ENCODE results near the gene TRIM62. TPM values are rescaled to one million over a fixed set of nuclear protein-coding genes. Genes with fewer than 3 reads are reported as not detected.
A peak's percentile ranks its signal among the peaks of the same experiment; 100 is the strongest.

Gene TRIM62
- total RNA-seq (2021) = 6.9 and 7.3 TPM in 2 replicates
- long read RNA-seq, partial matches to known transcripts = 0 of 12 reads
- long read RNA-seq, other reads (novel, unspliced or antisense) = 9 of 12 reads

DNA sequence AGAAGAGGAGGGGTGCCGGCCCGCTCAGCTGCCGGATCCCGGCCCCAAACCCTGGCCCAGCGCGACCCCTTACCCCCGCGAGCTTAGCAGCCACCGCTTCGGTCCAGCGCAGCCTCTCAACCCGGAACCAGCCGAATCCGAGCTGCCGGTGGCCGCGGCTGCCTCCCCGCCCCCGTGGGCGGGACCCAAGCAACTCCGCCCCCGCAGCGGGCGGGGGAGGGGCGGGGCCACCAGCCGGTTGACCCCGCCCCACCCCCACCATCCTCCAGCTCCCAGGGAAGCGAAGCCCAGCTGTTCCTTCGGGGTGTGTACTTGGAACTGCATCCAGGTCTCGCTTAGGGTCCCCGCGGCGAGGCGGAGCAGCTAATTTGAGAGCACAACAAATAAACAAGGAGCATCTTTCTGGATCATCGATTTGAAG is at the start of gene TRIM62:
Gene TRIM62, minus strand, starts transcription at position 123 of the 421 bp plus-strand sequence. CDS start 611 bp downstream, outside the sequence.
- no peak within 1 kb of the TSS for H2BK5ac ChIP-seq (ENCODE audit: insufficient read length, low read length)
- no peak within 1 kb of the TSS for H4K5ac ChIP-seq (ENCODE audit: insufficient read length, low read depth, low read length)
- H3K27me3 ChIP-seq (ENCODE audit: insufficient read depth, low read length) = no peaks in the 10 kb centered on the region
- no peak within 1 kb of the TSS for H4K8ac ChIP-seq (replicated peaks; ENCODE audit: insufficient read length, low read depth, low read length)
- H3K79me1 ChIP-seq (ENCODE audit: insufficient read depth, low read depth, low read length, poor library complexity, severe bottlenecking) = no peaks in the 10 kb centered on the region
- H2BK120ac ChIP-seq (ENCODE audit: low read depth, low read length, poor library complexity, severe bottlenecking) = no peak within 1 kb of the TSS
- no peaks in the 10 kb centered on the region for H3K9me3 ChIP-seq (ENCODE audit: control insufficient read depth, low read depth, low read length)
- no peak within 1 kb of the TSS for H2BK12ac ChIP-seq (ENCODE audit: insufficient read length, low read depth, low read length)
- H3K4me1 ChIP-seq (ENCODE audit: insufficient read depth, low read length) = peaks cover 6% of the 10 kb centered on the region; the same call in 1 of the 2 replicates
- H3K27me3 Mint-ChIP-seq (ENCODE audit: low read depth) = peaks cover 22% of the 10 kb centered on the region
- H3K27ac Mint-ChIP-seq = peak within 1 kb of the TSS in 2 of 3 experiments; percentile 62 to 73; a peak in 2 of 7 replicates
- no peak within 1 kb of the TSS for H2BK20ac ChIP-seq (ENCODE audit: low read depth, low read length, poor library complexity, severe bottlenecking)
- H3K9me3 Mint-ChIP-seq = no peaks in the 10 kb centered on the region
- no peak within 1 kb of the TSS for H2BK15ac ChIP-seq (ENCODE audit: low read depth, low read length)
- H3K36me3 Mint-ChIP-seq (ENCODE audit: insufficient read depth in 1 of 3, low read depth in 3 of 3) = no peaks in the 10 kb centered on the region; a peak in 2 of 7 replicates
- H3K79me2 ChIP-seq (ENCODE audit: insufficient read depth, low read length) = no peaks in the 10 kb centered on the region
- peak within 1 kb of the TSS; percentile 21 for H3K18ac ChIP-seq (ENCODE audit: insufficient read length, low read depth, low read length)
- H3K14ac ChIP-seq (ENCODE audit: insufficient read depth, low read length) = peak within 1 kb of the TSS; percentile 45; the same call in 1 of the 2 replicates
- no peak within 1 kb of the TSS for H3K27ac ChIP-seq (ENCODE audit: insufficient read length, low read depth, low read length)
- TF ChIP-seq, protein P1, sequence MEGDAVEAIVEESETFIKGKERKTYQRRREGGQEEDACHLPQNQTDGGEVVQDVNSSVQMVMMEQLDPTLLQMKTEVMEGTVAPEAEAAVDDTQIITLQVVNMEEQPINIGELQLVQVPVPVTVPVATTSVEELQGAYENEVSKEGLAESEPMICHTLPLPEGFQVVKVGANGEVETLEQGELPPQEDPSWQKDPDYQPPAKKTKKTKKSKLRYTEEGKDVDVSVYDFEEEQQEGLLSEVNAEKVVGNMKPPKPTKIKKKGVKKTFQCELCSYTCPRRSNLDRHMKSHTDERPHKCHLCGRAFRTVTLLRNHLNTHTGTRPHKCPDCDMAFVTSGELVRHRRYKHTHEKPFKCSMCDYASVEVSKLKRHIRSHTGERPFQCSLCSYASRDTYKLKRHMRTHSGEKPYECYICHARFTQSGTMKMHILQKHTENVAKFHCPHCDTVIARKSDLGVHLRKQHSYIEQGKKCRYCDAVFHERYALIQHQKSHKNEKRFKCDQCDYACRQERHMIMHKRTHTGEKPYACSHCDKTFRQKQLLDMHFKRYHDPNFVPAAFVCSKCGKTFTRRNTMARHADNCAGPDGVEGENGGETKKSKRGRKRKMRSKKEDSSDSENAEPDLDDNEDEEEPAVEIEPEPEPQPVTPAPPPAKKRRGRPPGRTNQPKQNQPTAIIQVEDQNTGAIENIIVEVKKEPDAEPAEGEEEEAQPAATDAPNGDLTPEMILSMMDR (conservative IDR thresholded peaks at IDR 0.05) = no peak
- peak within 1 kb of the TSS; percentile 71 for H3K4me2 ChIP-seq (ENCODE audit: insufficient read depth, insufficient read length, low read length)
- no peak within 1 kb of the TSS for H3K56ac ChIP-seq (ENCODE audit: insufficient read length, low read depth, low read length)
- no peak within 1 kb of the TSS for H4K91ac ChIP-seq (ENCODE audit: insufficient read length, low read depth, low read length)
- no peak within 1 kb of the TSS for H3T11ph ChIP-seq (ENCODE audit: low read length)
- H4K20me1 ChIP-seq (ENCODE audit: control insufficient read depth, insufficient read depth, insufficient read length) = no peaks in the 10 kb centered on the region
- no CpG with 5 or more reads among the region's 35 CpGs for WGBS (ENCODE audit: extremely low coverage, insufficient read length, low lambda C conversion rate)
- no peak within 1 kb of the TSS for H3K9ac ChIP-seq (ENCODE audit: extremely low read depth, insufficient read length, low read length)
- H3K4ac ChIP-seq (ENCODE audit: low read depth, low read length) = no peak within 1 kb of the TSS
- no peak within 1 kb of the TSS for H2AFZ ChIP-seq (ENCODE audit: low read length)
- H3K4me1 Mint-ChIP-seq = peaks cover 26 to 29% of the 10 kb centered on the region in 2 experiments
- peak; percentile 88 for DNase-seq
- H3K23ac ChIP-seq (ENCODE audit: insufficient read length, low read depth, low read length) = no peak within 1 kb of the TSS
- peak within 1 kb of the TSS; percentile 69 to 93 for H3K4me3 Mint-ChIP-seq
- no peak within 1 kb of the TSS for H2AK5ac ChIP-seq (ENCODE audit: insufficient read length, low read length)
- peaks cover 13% of the 10 kb centered on the region for H3K23me2 ChIP-seq (ENCODE audit: insufficient read length, low read depth, low read length, poor library complexity, severe bottlenecking)

Data from H9 (cell line).